Neural progenitor cell (in vitro differentiated cells): ENCODE measurements around the gene NUTM1. TPM values are rescaled to one million over a fixed set of nuclear protein-coding genes. Genes with fewer than 3 reads are reported as not detected.

Experiments used
- DNase-seq: peaks from one replicate; pipeline ENCODE4 v3.0.0-alpha.2; 2016; ENCODE audit warnings: low spot score
- H2AFZ ChIP-seq: fragments of 200-600 bp; sonication (generic); replicated peaks from 2 replicates; pipeline ENCODE4 v1.6.1; 2016; ENCODE audit warnings: antibody characterized with exemption
- H3F3A ChIP-seq: fragments of 200-600 bp; sonication (generic); 2 replicates; pipeline ENCODE4 v1.6.1; 2016; ENCODE audit warnings: antibody characterized with exemption, low read depth
- H3K27ac ChIP-seq: fragments of 200-600 bp; sonication (generic); 2 replicates; pipeline ENCODE4 v1.5.1; 2016; ENCODE audit warnings: mild to moderate bottlenecking
- H3K27me3 ChIP-seq: fragments of 200-600 bp; sonication (generic); 2 replicates; pipeline ENCODE4 v1.6.1; 2016; ENCODE audit warnings: mild to moderate bottlenecking, moderate library complexity
- H3K36me3 ChIP-seq: fragments of 200-600 bp; sonication (generic); 2 replicates; pipeline ENCODE4 v1.5.1; 2016
- H3K4me1 ChIP-seq: fragments of 200-600 bp; sonication (generic); 2 replicates; pipeline ENCODE4 v1.6.1; 2016; ENCODE audit warnings: mixed run types
- H3K4me2 ChIP-seq: fragments of 200-600 bp; sonication (generic); 2 replicates; pipeline ENCODE4 v1.6.1; 2016
- H3K4me3 ChIP-seq: fragments of 200-600 bp; sonication (generic); 2 replicates; pipeline ENCODE4 v1.5.1; 2016
- H3K79me2 ChIP-seq: fragments of 200-600 bp; sonication (generic); 2 replicates; pipeline ENCODE4 v1.6.1; 2016; ENCODE audit warnings: low read depth
- H3K9ac ChIP-seq: fragments of 200-600 bp; sonication (generic); 2 replicates; pipeline ENCODE4 v1.6.1; 2016
- H3K9me3 ChIP-seq: fragments of 200-600 bp; sonication (generic); 2 replicates; pipeline ENCODE4 v1.5.1; 2016; ENCODE audit warnings: low read depth
- H4K20me1 ChIP-seq: fragments of 200-600 bp; sonication (generic); 2 replicates; pipeline ENCODE4 v1.6.1; 2016; ENCODE audit warnings: low read depth
- H3K27ac Mint-ChIP-seq: 3 replicates; pipeline ENCODE4 v1.8.0; 2021; ENCODE audit warnings: mixed read lengths
- H3K27me3 Mint-ChIP-seq: 2 replicates; pipeline ENCODE4 v1.8.0; 2022; ENCODE audit warnings: low read depth, mild to moderate bottlenecking, inconsistent platforms, moderate library complexity, mixed read lengths; ENCODE audit not compliant: insufficient read depth
- H3K36me3 Mint-ChIP-seq: 3 replicates; pipeline ENCODE4 v1.8.0; 2021; ENCODE audit warnings: mixed read lengths
- H3K4me1 Mint-ChIP-seq: 3 replicates; pipeline ENCODE4 v1.8.0; 2021; ENCODE audit warnings: mixed read lengths
- H3K4me3 Mint-ChIP-seq: 3 replicates; pipeline ENCODE4 v1.8.0; 2021; ENCODE audit warnings: mild to moderate bottlenecking, moderate library complexity, mixed read lengths
- H3K9me3 Mint-ChIP-seq: 3 replicates; pipeline ENCODE4 v1.8.0; 2020; ENCODE audit warnings: mixed read lengths
- EZH2 ChIP-seq: fragments of 200-600 bp; sonication (generic); IDR thresholded peaks from 2 replicates; pipeline ENCODE4 v1.6.1; 2017; ENCODE audit warnings: antibody characterized with exemption, mild to moderate bottlenecking, moderate library complexity
- EZH2phosphoT487 ChIP-seq: fragments of 200-600 bp; sonication (generic); IDR thresholded peaks from 2 replicates; pipeline ENCODE4 v1.6.1; 2017; ENCODE audit warnings: antibody characterized with exemption
- total RNA-seq: library from RNA; depleted of rRNA; stranded (reverse); fragments of >200 nt; gene quantifications from 2 replicates; pipeline ENCODE4 v1.2.3, GENCODE V29; 2015; ENCODE audit warnings: low replicate concordance
- TF ChIP-seq, protein P1 (sequence below): fragments of 200-600 bp; sonication (generic); IDR thresholded peaks from 2 replicates; pipeline ENCODE4 v1.5.1; 2017; ENCODE audit warnings: antibody characterized with exemption, mild to moderate bottlenecking

Gene NUTM1
- total RNA-seq, 1 donor from 2014 or later, result not detected

DNA sequence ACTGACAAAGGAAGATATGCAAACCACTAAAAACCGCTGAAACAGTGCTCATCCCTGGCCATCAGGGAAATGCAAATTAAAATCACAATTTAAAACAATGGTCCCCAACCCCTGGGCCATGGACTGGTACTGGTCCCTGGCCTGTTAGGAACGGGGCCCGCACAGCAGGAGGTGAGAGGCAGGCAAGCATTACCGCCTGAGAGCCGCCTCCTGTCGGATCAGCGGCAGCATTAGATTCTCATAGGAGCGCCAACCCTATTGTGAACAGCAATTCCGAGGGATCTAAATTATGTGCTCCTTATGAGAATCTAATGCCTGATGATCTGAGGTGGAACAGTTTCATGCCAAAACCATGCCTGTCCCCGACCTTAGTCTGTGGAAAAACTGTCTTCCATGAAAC, 19.9 kb upstream of the NUTM1 start:
- Histone ChIP-seq H3K9me3 (no peaks in the 10 kb centered on the region), H3K27me3 (no peaks in the 10 kb centered on the region), H4K20me1 (no peaks in the 10 kb centered on the region), H3K36me3 (no peaks in the 10 kb centered on the region), H3K27ac (no peak overlapping the region), H2AFZ (no peak overlapping the region), H3K4me2 (no peak overlapping the region), H3K79me2 (no peaks in the 10 kb centered on the region), H3K4me3 (no peak overlapping the region), H3F3A (no peaks in the 10 kb centered on the region), H3K4me1 (peaks cover 7% of the 10 kb centered on the region), H3K9ac (no peak overlapping the region)
- Mint-ChIP-seq H3K27ac (no peak overlapping the region), H3K4me3 (no peak overlapping the region), H3K27me3 (no peaks in the 10 kb centered on the region), H3K36me3 (peaks cover 2% of the 10 kb centered on the region), H3K9me3 (no peaks in the 10 kb centered on the region), H3K4me1 (peaks cover 7% of the 10 kb centered on the region)
- TF ChIP-seq, protein P1, sequence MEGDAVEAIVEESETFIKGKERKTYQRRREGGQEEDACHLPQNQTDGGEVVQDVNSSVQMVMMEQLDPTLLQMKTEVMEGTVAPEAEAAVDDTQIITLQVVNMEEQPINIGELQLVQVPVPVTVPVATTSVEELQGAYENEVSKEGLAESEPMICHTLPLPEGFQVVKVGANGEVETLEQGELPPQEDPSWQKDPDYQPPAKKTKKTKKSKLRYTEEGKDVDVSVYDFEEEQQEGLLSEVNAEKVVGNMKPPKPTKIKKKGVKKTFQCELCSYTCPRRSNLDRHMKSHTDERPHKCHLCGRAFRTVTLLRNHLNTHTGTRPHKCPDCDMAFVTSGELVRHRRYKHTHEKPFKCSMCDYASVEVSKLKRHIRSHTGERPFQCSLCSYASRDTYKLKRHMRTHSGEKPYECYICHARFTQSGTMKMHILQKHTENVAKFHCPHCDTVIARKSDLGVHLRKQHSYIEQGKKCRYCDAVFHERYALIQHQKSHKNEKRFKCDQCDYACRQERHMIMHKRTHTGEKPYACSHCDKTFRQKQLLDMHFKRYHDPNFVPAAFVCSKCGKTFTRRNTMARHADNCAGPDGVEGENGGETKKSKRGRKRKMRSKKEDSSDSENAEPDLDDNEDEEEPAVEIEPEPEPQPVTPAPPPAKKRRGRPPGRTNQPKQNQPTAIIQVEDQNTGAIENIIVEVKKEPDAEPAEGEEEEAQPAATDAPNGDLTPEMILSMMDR, result no peak
- TF ChIP-seq EZH2, result no peak
- no peak for TF ChIP-seq EZH2phosphoT487
- no peak for DNase-seq

DNA sequence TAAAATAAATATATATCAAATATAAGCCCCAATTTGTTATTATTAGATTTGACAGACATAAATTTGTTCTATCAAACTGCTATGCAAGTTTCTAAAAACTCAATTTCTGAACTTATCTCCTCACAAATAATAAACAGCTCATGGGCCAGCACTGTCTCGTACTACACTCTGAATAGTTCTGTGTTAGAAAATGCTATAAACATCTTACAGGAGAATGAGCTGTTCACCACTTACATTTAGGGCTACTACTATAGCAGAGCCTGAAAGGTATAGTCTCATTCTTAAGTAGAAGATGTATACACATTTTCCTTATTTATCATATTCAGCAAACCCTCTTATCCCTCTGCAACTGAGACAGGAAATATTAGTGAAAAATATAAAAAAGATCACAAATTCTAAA, 18.2 kb upstream of the NUTM1 start:
- no peaks in the 10 kb centered on the region for H3K4me1 Mint-ChIP-seq
- no peaks in the 10 kb centered on the region for H3K9me3 ChIP-seq
- H3K9me3 Mint-ChIP-seq, result no peaks in the 10 kb centered on the region
- H3K27ac ChIP-seq, result no peak overlapping the region
- H4K20me1 ChIP-seq, result no peaks in the 10 kb centered on the region
- H3F3A ChIP-seq, result no peaks in the 10 kb centered on the region
- H3K4me1 ChIP-seq, result no peaks in the 10 kb centered on the region
- no peaks in the 10 kb centered on the region for H3K36me3 ChIP-seq
- H3K79me2 ChIP-seq, result no peaks in the 10 kb centered on the region
- no peak overlapping the region for H3K27ac Mint-ChIP-seq
- DNase-seq, result no peak
- no peak for TF ChIP-seq EZH2phosphoT487
- no peak for TF ChIP-seq EZH2
- TF ChIP-seq, protein P1, result no peak
- peaks cover 2% of the 10 kb centered on the region for H3K36me3 Mint-ChIP-seq
- no peaks in the 10 kb centered on the region for H3K27me3 Mint-ChIP-seq
- H3K9ac ChIP-seq, result no peak overlapping the region
- H3K4me3 ChIP-seq, result no peak overlapping the region
- no peaks in the 10 kb centered on the region for H3K27me3 ChIP-seq
- no peak overlapping the region for H2AFZ ChIP-seq
- no peak overlapping the region for H3K4me2 ChIP-seq
- no peak overlapping the region for H3K4me3 Mint-ChIP-seq

DNA sequence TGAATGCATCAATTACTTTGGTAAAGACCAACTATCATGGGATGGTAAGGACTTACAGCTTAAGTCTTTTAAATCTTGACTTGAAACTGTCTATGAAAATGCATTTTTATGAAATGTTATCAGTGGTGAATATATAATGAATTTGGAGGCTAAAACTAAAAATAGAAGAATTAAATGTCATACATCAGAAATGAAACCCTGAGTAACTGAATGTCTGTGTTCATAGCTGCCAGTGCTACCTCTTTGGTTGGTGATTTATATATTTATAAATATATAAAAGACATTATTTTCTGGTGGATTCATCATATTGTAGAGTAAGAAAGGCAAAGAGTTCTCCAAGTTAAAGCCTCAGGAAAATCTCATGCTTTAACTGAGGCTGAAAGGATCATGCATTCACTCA, 17.7 kb upstream of the NUTM1 start:
- H4K20me1 ChIP-seq, result no peaks in the 10 kb centered on the region
- no peaks in the 10 kb centered on the region for H3K27me3 ChIP-seq
- no peak overlapping the region for H3K9ac ChIP-seq
- H3K4me1 Mint-ChIP-seq, result no peaks in the 10 kb centered on the region
- no peak overlapping the region for H3K4me3 ChIP-seq
- no peak for DNase-seq
- no peak overlapping the region for H3K4me2 ChIP-seq
- H3K27ac Mint-ChIP-seq, result no peak overlapping the region
- no peak overlapping the region for H2AFZ ChIP-seq
- H3K4me3 Mint-ChIP-seq, result no peak overlapping the region
- H3K9me3 ChIP-seq, result no peaks in the 10 kb centered on the region
- no peaks in the 10 kb centered on the region for H3K4me1 ChIP-seq
- H3K79me2 ChIP-seq, result no peaks in the 10 kb centered on the region
- H3K27ac ChIP-seq, result no peak overlapping the region
- H3K36me3 Mint-ChIP-seq, result peaks cover 2% of the 10 kb centered on the region
- no peak for TF ChIP-seq EZH2phosphoT487
- no peak for TF ChIP-seq EZH2
- TF ChIP-seq, protein P1, result no peak
- H3F3A ChIP-seq, result no peaks in the 10 kb centered on the region
- H3K27me3 Mint-ChIP-seq, result no peaks in the 10 kb centered on the region
- H3K9me3 Mint-ChIP-seq, result no peaks in the 10 kb centered on the region
- no peaks in the 10 kb centered on the region for H3K36me3 ChIP-seq

DNA sequence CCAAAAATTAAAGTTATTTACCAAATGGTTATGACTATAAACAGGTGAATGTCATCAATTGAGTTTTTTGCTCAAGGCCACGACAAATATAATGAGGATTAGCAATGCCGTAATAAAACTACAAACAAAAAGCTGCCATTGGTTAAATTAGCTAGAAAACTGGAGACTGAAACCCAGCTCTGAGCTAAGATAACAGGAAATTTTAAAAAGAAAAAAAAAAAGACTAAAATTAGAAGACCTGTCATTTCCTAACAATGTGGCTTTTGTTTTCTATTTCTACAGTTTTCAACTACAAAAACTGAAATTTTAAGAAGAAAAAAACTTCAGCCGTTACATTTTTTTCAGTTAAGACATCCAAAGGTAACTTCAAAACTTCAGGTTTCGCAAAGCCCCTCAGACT, 15.2 kb upstream of the NUTM1 start:
- Mint-ChIP-seq H3K27me3 (no peaks in the 10 kb centered on the region), H3K9me3 (no peaks in the 10 kb centered on the region), H3K36me3 (peaks cover 1% of the 10 kb centered on the region), H3K4me1 (no peaks in the 10 kb centered on the region), H3K27ac (no peak overlapping the region), H3K4me3 (no peak overlapping the region)
- Histone ChIP-seq H3K36me3 (no peaks in the 10 kb centered on the region), H3F3A (no peaks in the 10 kb centered on the region), H4K20me1 (no peaks in the 10 kb centered on the region), H3K4me1 (no peaks in the 10 kb centered on the region), H3K9ac (no peak overlapping the region), H3K27me3 (no peaks in the 10 kb centered on the region), H2AFZ (no peak overlapping the region), H3K4me2 (no peak overlapping the region), H3K9me3 (no peaks in the 10 kb centered on the region), H3K4me3 (no peak overlapping the region), H3K27ac (no peak overlapping the region), H3K79me2 (no peaks in the 10 kb centered on the region)
- TF ChIP-seq, protein P1, result no peak
- no peak for TF ChIP-seq EZH2phosphoT487
- TF ChIP-seq EZH2, result no peak
- DNase-seq, result no peak
